GM12891 (cell line): ENCODE data around the gene PORCN.
A peak's percentile ranks its signal among the peaks of the same experiment; 100 is the strongest.
"Not testable (repeated sequence)": the region's sequence is repeated elsewhere in the genome, so short reads cannot be mapped to it uniquely, and the experiment has no call there.

Experiments used
- DNase-seq: peaks from one replicate; pipeline ENCODE4 v3.0.0; 2011; ENCODE audit warnings: low spot score; ENCODE audit not compliant: insufficient read length
- FAIRE-seq: peaks from 2 replicates; lab custom pipeline; 2011; peaks lifted over from hg19 to GRCh38; lab: Jason Lieb, UNC
- PAX5 ChIP-seq: IDR thresholded peaks from 2 replicates; pipeline ENCODE4 v1.6.1; 2011; ENCODE audit warnings: low read length, moderate library complexity, mild to moderate bottlenecking; ENCODE audit not compliant: insufficient read depth, severe bottlenecking
- POLR2A ChIP-seq: IDR thresholded peaks from 2 replicates; pipeline ENCODE4 v1.6.1; 2011; ENCODE audit warnings: low read depth, low read length, control low read depth
- POLR2AphosphoS5 ChIP-seq: IDR thresholded peaks from 2 replicates; pipeline ENCODE4 v1.6.1; 2011; ENCODE audit warnings: low read depth, low read length, control low read depth
- POU2F2 ChIP-seq: IDR thresholded peaks from 2 replicates; pipeline ENCODE4 v1.6.1; 2011; ENCODE audit warnings: low read depth, mild to moderate bottlenecking, control low read depth, low read length, moderate library complexity
- SPI1 ChIP-seq: IDR thresholded peaks from 2 replicates; pipeline ENCODE4 v1.6.1; 2011; ENCODE audit warnings: low read depth, low read length, control low read depth
- TAF1 ChIP-seq: IDR thresholded peaks from 2 replicates; pipeline ENCODE4 v1.6.1; 2011; ENCODE audit warnings: low read depth, low read length, control low read depth

PORCN gene

GRCh38 chrX:48531358-48531959 is 22.7 kb downstream of the PORCN start:
- DNase-seq (no peak), FAIRE-seq (peak; percentile 66)
- TF ChIP-seq POU2F2 (no peak), POLR2AphosphoS5 (no peak), POLR2A (no peak), SPI1 (no peak), PAX5 (no peak), TAF1 (no peak)

GRCh38 chrX:48532161-48532560 is 23.4 kb downstream of the PORCN start:
- TF ChIP-seq SPI1 (no peak), POLR2AphosphoS5 (no peak), TAF1 (no peak), POLR2A (no peak), POU2F2 (no peak), PAX5 (no peak)
- FAIRE-seq (peak; percentile 66), DNase-seq (no peak)

- TF ChIP-seq POU2F2: no peak
- TF ChIP-seq POLR2AphosphoS5: no peak
- no peak for TF ChIP-seq POLR2A
- TF ChIP-seq TAF1: no peak
- no peak for TF ChIP-seq SPI1
- no peak for TF ChIP-seq PAX5
- DNase-seq (no peak), FAIRE-seq (no peak)
Observed at GRCh38 chrX:48533165-48533564, 24.4 kb downstream of the PORCN start.

- DNase-seq (no peak), FAIRE-seq (no peak)
- no peak for TF ChIP-seq POLR2AphosphoS5
- TF ChIP-seq POLR2A: no peak
- no peak for TF ChIP-seq POU2F2
Observed at GRCh38 chrX:48538641-48539344, 30.0 kb downstream of the PORCN start.

GRCh38 chrX:48539345-48540027 is 30.7 kb downstream of the PORCN start, which contains the start of gene TBC1D25:
Gene TBC1D25, plus strand, starts transcription at chrX:48539714. Its CDS starts 84 bp downstream, at chrX:48539798.
- FAIRE-seq (peak; percentile 97), DNase-seq (peak; percentile 59)
- peak; percentile 16; the same call in 1 of the 2 replicates for TF ChIP-seq TAF1
- TF ChIP-seq PAX5: no peak

- DNase-seq (no peak), FAIRE-seq (no peak)
- 0 out of 2 replicates have a peak, but pooled peaks have one; percentile 20 for TF ChIP-seq POLR2A
- TF ChIP-seq TAF1: peak; percentile 9; the same call in 1 of the 2 replicates
- TF ChIP-seq POLR2AphosphoS5: no peak
- TF ChIP-seq SPI1: no peak
- no peak for TF ChIP-seq POU2F2
Observed at GRCh38 chrX:48540028-48540375, 31.2 kb downstream of the PORCN start.

GRCh38 chrX:48540480-48540879 is 31.7 kb downstream of the PORCN start:
- DNase-seq (no peak), FAIRE-seq (peak; percentile 73)
- no peak for TF ChIP-seq POLR2AphosphoS5
- no peak for TF ChIP-seq SPI1
- TF ChIP-seq TAF1: no peak
- no peak for TF ChIP-seq PAX5
- no peak for TF ChIP-seq POLR2A
- no peak for TF ChIP-seq POU2F2

- DNase-seq: no peak
- no peak for FAIRE-seq
- TF ChIP-seq PAX5 (no peak), POLR2A (no peak), SPI1 (no peak), POU2F2 (no peak), POLR2AphosphoS5 (no peak), TAF1 (no peak)
Observed at GRCh38 chrX:48541140-48541814, 32.5 kb downstream of the PORCN start.

- FAIRE-seq (peak; percentile 59), DNase-seq (no peak)
- TF ChIP-seq POLR2A: no peak
- TF ChIP-seq PAX5: no peak
- no peak for TF ChIP-seq SPI1
- TF ChIP-seq POU2F2: no peak
- no peak for TF ChIP-seq POLR2AphosphoS5
- TF ChIP-seq TAF1: no peak
Observed at GRCh38 chrX:48548871-48549270, 40.1 kb downstream of the PORCN start.

- not testable (repeated sequence) for FAIRE-seq, DNase-seq
Observed at GRCh38 chrX:48555731-48556325, 47.0 kb downstream of the PORCN start.
